SKM-1 (cell line): ENCODE results near the gene CHRM5.
A peak's percentile ranks its signal among the peaks of the same experiment; 100 is the strongest.

Experiments
- DNase-seq: peaks from one replicate; lab custom pipeline; 2025; ENCODE audit not compliant: unreplicated experiment; lab: John Stamatoyannopoulos, UW

The CHRM5 gene, protein sequence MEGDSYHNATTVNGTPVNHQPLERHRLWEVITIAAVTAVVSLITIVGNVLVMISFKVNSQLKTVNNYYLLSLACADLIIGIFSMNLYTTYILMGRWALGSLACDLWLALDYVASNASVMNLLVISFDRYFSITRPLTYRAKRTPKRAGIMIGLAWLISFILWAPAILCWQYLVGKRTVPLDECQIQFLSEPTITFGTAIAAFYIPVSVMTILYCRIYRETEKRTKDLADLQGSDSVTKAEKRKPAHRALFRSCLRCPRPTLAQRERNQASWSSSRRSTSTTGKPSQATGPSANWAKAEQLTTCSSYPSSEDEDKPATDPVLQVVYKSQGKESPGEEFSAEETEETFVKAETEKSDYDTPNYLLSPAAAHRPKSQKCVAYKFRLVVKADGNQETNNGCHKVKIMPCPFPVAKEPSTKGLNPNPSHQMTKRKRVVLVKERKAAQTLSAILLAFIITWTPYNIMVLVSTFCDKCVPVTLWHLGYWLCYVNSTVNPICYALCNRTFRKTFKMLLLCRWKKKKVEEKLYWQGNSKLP

GRCh38 chr15:33968224-33968623, at the start of gene CHRM5:
Gene CHRM5, plus strand, starts transcription at chr15:33968497. Its CDS starts 94,221 bp downstream, at chr15:34062718.
- no peak for DNase-seq

DNA sequence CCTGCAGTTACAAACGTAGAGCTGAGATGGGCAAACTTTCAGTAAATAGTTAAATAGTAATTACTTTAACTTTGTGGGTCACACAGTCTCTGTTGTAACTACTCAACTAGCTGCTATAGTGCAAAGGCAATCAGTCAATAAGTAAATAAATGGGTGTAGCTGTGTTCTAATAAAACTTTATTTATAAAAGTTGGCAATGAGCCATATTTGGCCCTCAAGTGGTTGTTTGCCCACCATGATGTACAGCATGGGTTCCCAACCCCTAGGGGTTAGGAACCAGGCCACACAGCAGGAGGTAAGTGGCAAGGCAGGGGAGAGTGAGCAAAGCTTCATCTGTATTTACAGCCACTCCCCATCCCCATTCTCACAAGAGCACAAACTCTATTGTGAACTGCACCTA, 44.9 kb upstream of the CHRM5 start:
- DNase-seq: no peak

DNA sequence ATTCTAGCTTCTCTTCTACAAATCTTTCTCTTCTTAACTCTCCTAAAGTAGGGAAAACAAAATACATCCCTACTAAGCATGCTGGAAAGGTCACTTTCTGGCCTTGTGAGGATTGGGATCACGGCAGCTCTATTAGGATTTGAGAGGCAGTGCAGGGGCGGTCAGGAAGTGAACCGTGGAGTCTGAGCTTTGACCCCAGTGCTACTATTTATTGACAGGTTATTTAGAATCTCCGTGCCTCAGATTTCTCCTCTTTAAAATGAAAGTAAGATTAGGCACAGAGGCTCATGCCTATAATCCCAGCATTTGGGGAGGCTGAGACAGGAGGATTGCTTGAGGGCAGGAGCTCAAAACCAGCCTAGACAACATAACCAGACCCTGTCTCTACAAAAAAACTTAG, 42.0 kb upstream of the CHRM5 start:
- no peak for DNase-seq

- DNase-seq: no peak
These were observed 35.6 kb upstream of the CHRM5 start for GRCh38 chr15:33932734-33933133.

DNA sequence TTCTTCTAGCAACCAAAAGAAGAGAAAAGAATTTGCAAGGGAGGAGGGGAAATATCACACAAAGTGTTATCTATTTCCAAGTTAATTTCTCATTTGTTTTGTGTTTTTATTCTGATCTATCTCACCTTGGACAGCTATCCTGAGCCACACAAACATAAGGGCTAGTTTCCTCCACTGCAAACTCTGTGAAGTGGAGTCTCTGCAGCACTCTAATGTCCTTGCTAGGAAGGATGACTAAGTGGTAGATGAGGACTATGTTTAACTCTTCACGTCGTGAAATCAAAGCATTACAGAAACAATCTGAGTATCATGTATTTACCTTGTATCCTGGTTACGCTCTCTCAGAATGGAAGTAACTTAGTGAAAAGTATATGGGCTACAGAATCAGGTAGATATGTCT, 33.9 kb upstream of the CHRM5 start:
- DNase-seq: no peak

- DNase-seq: no peak
These were observed 33.4 kb upstream of the CHRM5 start for GRCh38 chr15:33934921-33935320.

DNA sequence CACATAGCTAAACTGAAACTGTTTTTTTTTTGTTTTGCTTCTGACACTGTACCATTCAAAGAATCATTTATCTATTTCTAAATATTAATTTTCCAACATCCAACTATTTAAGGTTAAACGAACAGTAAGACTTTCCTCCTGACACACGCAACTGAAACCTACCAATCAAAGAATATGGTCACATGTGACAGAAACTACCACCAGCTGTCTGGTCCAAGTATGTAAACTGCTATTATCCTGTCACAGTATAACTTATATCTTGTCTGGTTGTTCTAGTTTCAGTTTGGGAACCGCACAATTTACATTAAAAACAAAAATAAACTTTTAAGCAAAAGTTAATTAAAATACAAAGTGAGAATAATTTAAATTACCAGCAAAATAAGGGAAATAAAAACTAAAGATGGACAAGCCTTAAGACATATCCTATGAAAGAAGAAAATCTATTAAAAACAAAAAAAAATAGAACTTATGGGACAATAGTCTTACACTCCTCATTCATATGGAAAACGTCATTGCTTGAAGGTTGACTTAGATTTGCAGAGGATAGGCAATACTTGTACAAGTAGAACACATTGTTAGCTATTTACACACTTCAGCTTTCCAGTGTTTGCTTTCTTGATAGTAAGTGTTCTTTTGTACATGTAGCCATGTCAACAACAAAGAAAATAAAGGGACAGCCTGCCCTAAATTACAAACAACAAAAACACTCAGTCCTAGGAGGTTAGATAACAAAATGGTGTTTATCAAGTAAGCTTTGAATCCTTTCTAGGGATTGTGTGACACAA, 26.8 kb upstream of the CHRM5 start:
- no peak for DNase-seq

DNA sequence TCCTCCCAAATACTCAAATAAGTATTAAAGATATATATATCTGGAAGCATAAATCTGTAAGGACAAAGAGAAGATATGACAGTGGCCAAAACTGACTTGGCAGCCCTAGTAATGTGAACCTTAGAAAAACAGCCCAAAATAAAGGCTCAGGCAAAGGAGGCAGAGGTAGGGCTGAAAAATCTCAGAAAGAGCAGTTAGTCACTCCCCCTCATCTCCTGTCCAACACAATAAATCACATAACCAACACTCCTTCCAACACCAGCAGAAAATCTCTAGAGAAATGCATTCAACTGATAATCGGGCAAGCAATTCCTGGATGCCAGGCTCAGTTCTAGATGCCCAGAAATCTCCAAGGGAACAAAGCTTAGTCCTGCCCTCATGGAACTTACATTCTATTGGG, 22.1 kb upstream of the CHRM5 start:
- no peak for DNase-seq

DNA sequence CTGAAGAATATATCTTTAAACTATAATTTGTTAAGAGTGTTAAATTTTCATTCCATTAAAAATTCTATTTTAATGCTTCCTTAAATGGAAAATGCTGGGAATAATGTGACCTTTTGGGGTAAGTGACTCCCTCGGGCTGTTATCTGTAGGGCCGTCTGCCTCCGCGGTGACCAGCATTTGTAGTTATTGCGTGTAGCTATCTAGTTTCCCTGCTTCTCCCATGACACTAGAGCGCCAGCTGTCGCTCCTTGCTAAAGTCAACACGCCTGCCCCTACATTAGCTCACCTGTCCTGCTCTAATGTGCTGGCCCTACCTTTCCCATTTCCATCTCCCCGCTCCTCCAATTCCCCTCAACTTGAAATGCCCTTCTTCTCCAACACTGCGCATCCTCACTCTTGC, 12.4 kb upstream of the CHRM5 start:
- DNase-seq: no peak

DNA sequence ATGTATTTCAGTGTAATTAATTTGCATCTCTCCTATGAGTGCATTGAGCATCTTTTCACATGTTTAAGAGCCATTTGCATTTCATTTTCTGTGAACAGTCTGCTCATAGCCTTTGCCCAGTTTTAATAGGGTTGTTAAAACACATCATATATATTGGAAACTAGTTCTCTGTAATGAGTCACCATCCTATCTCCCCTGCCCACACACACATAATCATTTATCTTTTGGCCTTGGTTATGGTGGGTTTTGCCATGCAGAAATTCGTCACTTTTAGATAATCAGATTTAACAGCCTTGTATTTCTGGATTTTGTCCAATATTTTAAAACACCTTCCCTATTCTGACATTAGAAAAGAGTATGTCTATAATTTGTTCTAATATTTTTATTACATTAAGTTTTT, 11.9 kb upstream of the CHRM5 start:
- no peak for DNase-seq

DNA sequence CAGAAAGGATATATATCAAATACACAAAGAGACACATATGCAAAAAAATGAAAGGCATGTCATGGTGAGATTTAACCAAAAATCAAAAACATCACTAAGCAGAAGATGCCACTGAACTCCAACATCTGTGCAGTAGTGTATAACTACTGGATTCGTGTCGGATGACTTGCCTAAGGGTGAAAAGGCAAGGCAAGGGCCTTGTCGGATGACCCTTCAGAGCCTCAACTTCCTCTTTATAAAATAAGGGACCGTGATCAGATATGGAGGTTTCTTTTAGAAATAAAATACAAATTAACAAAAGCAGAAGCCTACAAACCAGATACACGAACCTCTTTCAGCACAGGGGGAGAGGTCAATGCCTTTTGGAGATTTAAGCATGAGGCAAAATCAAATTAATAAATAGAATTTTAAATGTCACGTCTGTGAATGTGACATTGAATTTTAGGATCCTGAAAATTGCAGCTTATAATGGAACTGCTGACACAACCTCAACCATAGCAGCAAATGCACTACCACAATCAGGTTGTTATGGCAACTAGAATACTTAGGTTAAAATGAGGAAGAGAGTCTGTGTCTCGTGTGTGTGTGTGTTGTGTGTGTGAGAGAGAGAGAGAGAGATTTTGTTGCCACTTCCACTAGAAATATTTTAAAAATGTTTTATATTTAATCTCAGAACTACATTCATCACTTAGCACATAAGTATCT, 8.3 kb upstream of the CHRM5 start:
- DNase-seq: peak; percentile 47

DNA sequence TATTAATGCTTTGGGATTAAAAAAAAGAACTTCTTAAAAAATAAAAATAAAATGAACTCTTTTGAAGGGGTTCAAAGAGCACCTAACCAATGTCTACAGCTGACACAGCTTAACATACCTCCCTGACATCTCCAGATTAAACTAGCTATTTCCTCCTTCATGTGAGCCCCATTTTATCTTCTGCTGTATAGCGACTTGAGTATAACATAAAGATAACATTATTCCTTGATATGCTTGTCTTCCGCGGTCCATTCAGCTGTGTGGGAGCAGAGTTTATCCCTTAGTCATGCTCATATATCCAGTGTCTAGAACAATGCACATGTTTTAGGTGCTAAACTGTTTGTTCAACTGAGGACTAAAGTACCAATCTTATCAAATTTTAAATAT, 7.8 kb upstream of the CHRM5 start:
- no peak for DNase-seq

GRCh38 chr15:33963831-33964664, 4.2 kb upstream of the CHRM5 start:
- DNase-seq: no peak

- no peak for DNase-seq
These were observed 3.6 kb upstream of the CHRM5 start for GRCh38 chr15:33964665-33965040.

DNA sequence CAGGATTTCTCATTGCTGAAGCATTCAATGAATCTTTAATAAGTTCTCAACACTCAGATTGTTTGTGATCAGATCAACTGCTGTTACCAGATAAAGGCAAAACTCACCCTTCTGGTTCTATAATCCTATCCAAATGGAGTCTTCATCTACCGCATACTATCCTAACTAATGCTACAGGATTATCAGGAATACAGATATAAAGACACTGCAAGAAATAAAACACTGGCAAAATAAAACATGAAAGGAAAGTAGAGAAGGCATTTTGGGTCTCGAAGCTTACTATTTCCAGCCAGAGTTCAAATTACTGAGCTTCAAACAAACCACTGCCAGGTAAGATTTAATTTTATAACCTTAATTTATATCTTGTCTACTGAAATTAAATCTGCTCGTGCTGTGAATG, 524 bp downstream of the CHRM5 start:
- DNase-seq: no peak

DNA sequence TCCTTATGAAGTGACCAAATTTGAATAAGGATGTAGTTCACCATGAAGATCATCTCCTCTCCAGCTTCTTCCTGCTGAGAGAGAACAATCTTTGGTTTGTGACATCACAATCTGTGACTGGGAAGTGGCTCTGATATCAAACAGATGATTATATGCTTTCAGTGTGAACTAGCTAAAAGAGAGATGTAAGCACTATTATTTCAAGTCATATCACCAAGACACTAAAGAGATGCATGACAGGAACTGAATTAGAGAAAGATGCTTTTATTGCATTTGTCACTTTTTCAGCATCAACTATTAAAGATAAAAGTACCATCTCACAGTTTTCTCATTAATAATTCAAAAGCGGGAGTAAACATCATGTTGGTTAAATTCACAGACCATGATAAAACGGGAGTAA, 3.5 kb downstream of the CHRM5 start:
- no peak for DNase-seq

- DNase-seq: no peak
These were observed 6.8 kb downstream of the CHRM5 start for GRCh38 chr15:33975022-33975565.

GRCh38 chr15:33980159-33980558, 11.9 kb downstream of the CHRM5 start:
- no peak for DNase-seq

GRCh38 chr15:33982516-33982915, 14.2 kb downstream of the CHRM5 start:
- no peak for DNase-seq

GRCh38 chr15:33985287-33985686, 17.0 kb downstream of the CHRM5 start:
- no peak for DNase-seq
